GM21423 (cell line): ENCODE measurements around the gene FNTB.
A peak's percentile ranks its signal among the peaks of the same experiment; 100 is the strongest.

Experiments
- ATAC-seq: cut with Tn5 transposase; IDR thresholded peaks from one replicate; pipeline ENCODE4 v1.9.1; 2021; ENCODE audit warnings: mild to moderate bottlenecking, moderate library complexity; ENCODE audit not compliant: unreplicated experiment

The FNTB gene

DNA sequence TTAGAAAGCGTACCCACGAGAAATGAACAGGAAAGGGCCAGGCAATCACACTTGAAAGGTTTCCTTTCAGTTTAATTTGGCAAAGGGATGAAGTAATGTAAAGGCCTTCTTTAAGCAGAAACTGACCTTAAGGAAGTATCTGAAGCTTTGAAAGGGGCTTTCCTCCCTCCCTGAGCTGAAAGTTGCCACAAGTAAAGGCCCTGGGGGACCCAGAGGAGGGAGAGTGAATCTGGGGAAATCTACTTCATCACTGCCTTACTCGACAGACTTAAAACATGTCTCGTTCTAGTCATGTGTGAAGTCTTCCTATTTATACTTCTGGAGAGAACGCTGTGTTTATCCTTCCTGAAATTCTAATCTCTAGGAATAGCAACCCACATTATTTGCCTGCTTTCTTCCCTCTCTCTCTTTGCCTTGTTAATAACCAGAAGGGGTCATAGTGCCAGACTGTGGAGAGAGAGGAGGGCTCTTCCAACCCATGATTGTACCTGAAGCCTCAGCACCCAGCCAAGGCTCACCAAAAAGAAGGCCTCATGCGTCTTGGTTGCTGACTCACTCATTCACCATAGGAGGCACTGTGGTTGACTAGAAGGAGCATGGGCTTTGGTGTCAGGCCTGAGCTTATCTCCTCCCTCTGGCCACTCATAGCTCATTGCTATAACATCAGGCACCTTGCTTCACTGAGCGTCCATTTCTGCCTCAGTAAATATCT is 33.9 kb upstream of the FNTB start:
- peak; percentile 53 for ATAC-seq

DNA sequence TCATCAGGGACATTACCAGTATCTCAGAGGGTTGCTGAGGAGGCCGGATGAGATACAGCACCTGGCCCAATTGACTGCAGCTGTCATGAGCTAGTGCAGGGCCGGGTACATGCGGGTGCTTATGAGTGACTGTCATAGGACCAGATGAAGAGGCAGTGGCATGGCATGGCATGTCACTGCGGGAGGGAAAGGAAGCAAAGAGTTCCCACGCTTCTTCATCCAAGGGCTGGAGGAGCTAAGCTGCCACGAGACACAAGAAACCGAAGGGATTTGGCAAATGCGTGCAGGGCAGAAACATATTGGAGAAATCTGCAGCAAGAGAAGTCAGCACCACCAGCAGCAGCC is 33.4 kb upstream of the FNTB start:
- no peak for ATAC-seq

DNA sequence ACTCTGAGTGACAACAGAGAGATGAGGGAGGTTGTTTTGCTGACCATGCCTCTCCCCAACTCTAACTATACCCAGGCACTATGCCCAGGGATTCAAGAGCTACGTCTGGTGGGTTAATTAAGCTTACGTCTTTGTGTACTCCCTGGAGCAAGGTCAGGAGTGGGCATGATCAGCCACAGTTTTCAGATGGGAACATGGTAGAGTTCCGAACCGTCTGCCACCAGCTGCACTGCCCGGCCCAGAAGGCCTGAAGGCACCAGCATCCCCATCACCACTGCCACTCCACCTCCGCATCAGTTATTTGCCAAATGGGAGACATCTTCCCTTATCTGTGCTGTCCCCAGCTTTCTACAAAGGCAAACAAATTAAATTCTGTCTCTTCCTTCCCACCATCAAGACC is 33.0 kb upstream of the FNTB start:
- ATAC-seq, result no peak

DNA sequence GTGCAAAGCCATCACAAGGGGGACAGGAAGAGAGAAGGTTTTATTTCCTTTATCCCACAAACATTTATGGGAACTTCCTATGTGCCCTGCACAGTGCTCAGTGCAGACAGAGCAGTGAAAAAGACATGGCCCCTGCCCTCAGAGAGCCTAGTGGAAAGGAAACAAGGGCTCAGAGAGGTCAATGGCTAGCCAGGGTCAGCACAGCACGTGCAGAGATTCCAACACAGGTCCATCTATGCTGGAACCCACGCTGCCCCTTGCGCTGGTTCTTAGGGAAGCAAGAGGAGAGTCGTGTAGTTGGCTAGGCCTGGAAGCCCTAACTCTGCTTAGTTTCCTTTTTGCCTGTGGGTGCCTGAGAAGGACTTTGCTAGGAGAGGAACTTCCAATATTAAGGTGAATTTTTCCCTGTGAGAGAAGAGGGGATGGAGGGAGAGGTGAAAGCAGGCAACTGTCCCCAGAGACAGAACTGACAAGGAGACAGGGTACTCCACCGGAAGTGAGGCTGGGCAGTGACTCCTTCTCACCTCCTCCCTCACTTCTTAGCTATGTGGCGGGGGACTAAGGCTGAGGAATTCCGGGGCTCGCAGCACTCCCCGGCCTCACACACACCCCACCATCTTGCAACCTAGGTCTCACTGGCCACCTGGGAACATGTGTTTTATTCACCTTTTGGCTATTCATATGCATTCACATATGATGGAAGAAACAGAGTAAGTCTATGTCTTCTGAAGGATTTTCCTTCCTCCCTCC is 32.0 kb upstream of the FNTB start:
- ATAC-seq, result no peak

DNA sequence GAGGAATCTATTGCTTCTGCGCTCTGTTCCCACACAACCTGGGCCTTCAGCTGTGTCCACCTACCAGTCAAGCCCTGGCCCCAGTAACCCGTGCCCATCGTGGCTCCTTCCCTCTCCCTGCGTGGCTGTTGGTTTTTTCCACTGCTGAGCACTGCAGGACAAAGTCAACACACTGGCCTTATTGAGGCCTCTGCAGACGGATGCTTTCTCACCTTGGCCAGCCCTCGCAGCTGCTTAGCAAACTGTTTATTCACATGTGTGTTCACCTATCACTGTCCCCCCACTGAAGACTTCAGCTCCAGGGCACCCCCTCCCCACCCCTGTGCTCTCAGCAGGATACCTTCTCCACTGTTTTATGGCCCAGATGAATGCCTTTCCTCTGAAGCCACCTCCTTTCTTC is 31.4 kb upstream of the FNTB start:
- no peak for ATAC-seq

DNA sequence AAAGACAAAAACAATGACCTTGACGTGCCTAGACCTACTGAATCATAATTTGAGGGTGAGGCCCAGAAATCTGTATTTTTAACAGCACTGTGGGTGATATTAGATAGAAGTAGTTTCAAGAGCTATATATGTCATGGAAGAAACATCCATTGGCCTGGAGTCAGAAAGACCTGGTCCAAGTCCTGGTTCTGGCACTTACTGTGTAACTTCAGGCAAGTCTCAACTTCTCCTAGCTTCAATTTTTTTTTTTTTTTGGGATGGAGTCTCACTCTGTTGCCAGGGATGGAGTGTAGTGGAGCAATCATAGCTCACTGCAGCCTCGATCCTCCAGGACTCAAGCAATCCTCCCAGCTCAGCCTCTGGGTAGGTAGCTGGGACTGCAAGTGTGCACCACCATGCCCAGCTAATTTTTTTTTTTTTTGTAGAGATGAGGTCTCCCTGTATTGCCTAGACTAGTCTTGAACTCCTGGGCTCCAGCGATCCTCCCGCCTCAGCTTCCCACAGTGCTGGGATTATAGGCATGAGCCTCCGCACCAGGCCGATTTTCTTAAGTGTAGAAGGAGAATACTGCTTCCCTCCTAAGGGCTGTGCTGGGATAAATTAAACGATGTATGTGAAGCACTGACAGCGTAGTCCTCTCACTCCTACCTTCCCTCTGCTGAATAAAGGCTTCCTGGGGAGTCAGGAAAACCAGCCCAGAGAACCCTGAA is 29.8 kb upstream of the FNTB start:
- ATAC-seq, result no peak

DNA sequence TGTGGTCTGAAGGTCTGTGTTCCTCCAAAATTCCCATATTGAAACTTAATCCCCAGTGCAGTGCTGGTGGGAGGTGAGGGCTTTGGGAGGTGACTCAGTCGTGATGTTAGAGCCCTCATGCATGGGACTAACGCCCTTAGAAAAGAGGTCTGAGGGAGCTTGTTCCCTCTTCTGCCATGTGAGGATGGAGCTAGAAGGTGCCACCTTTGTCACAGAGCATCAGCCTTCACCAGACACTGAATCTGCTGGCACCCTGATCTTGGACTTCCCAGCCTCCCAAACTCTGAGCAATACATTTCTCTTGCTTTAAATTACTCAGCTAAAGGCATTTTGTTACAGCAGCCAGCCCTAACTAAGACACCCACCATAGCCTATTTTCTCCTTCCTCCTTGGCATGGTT is 28.5 kb upstream of the FNTB start:
- ATAC-seq, result no peak

DNA sequence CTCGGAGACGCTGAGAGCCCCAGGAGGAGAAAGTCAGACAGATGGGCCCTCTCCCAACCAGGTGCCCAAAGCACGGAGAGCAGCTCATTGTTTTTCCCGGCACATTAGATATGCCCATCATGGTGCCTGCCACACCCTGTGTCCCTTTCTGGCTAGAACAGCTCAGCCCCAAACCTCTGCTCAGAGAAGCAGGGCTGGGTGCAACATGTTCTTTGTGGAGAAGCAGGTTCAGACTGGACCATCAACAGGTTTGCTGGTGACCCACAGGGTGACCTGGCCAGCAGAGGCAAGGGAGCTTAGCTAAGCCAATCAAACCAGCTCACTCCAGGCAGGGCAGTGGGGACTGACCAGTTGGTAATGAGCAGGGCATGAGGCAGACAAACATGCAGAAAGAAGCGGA is 28.0 kb upstream of the FNTB start:
- no peak for ATAC-seq

DNA sequence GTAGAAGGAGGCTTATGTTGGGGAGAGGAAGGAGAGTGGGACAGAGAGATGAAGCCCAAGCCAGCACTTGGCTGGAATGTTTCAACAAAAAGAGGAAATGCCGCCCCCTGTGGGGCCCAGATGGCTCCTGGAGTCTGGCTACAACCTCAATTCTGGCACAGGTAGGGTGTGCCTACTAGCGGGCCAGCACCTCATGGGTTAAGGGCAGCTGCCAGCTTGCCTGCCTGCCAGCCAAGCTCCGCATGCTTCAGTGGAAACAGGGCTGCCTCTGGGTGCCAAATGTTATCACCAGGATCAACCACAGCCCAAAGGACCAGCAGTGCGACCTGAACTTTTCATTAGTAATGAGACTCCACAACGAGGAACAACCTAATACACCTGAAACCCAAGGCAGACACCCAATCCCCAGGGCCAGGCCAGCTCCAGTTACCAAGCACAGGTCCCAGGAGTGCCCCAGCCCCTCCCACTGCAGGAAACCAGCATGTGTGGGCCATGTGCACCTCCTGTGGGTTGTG is 25.9 kb upstream of the FNTB start:
- no peak for ATAC-seq

DNA sequence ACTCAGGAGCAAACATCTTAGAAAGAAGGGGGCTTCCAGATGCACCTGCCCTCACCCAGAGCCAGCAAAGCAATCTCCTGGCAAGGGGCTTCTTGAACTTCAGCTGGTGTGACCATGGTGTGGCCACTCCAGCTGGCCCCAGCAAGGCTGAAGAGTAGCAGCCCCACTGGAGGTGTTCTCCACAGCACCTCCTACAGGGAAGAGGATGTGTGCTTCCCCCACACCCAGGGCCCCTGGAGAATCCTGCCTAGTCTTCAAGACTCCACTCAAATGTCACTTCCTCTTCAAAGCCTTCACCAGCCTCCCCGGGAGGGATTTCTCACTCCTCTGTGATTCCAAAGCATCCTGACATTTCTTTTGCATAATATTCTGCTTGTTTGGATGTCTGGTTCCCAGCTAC is 23.1 kb upstream of the FNTB start:
- ATAC-seq, result no peak

DNA sequence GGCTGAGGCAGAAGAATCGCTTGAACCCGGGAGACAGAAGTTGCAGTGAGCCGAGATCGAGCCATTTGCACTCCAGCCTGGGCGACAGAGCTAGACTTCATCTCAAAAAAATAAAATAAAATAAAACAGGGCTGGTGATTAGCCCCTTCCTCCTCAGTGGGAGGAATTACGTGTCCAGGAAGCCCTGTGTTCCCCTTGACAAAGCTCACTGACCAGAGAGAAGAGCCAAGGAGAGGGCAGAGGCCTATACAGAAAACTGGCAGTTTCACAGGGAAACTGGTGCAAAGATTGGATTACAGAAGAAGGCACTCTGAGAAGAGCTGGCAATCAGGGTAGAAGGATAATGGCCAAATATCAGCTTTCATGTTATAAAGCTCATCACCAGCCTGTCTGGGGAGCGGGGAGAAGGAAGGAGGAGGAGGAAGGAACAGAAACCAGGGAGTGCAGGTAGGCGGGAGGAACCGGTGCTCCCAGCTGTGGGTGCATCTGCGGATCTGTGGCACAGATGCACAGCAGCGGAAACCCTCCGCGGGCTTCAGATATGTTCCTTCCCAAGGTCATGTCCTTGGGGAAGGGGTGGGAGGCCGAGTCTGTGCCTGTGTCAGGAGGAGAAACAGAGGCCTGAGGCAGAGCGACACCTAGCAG is 21.2 kb upstream of the FNTB start:
- no peak for ATAC-seq

DNA sequence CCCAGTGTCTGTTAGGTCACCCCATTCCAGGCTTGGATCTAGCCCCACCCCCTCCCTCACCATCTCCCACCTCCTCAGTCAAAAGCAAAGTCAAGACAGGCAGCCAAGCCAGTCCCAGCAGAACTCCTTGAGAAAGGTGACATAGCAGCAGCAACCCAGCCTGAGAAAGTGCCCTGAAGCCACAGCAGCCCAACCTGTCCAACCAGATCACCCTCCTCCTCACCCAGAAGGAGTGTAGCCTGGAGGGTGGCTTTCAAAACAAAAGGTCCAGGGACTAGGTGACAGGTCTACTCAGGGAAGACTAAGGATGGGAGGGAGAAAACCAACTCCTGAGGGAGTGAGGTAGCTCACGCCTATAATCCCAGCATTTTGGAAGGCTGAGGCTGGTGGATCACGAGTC is 19.7 kb upstream of the FNTB start:
- ATAC-seq, result no peak

DNA sequence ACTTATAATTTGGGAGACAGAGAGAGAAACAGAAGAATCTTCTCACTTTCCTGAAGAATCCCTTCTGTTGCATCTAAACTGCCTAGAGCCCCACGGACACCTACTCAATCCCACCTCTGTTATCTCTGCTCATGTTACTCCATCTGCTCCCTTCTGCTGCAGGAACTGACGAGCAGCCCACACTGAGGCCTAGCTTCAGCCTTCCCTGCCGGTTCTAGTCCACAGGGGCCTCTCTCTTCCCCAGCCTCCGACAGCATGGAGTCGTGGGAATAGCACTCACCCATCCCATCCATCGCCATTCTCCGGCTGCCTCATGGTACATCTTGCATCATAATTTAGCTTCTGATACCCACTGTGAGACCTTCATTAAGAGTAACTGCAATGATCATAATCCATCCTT is 18.5 kb upstream of the FNTB start:
- ATAC-seq, result no peak

DNA sequence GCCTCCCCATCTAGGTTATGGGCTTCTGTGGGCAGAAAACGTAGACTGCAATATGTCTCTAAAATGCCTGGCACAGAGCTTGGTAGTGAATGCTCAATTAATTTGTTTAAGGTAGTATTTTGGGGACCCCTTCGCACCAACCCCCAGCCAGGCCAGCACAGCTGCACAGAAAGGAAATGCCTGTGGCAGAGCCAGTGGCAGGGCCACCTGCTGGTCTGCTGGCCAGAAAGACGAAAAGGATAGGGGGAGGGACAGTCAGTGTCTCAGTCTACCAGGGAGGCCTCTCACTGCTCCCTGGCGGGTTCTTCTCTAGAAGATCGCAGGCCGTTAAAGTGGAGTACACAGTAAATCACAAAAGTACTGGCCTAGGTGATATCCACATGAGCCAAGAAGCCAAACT is 18.0 kb upstream of the FNTB start:
- no peak for ATAC-seq

DNA sequence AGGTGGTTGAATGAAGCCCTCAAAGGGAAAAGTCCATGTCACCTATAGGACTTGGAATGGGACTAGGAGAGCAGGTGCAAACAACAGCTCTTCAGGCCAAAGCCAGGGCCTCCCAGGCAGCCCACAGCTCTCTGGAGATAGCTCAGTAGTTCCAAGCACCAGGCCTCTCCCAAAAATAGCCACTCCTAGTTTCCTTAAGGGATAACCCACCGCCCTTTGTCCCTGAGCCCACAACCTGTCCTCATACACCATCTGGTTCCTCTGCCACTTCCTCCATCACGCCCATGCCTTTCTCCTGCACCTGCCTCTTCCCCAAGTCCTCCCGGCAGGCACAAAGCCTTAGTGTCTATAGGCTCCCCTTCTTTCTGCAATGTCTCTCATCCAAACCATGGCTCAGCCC is 16.7 kb upstream of the FNTB start:
- ATAC-seq, result no peak

DNA sequence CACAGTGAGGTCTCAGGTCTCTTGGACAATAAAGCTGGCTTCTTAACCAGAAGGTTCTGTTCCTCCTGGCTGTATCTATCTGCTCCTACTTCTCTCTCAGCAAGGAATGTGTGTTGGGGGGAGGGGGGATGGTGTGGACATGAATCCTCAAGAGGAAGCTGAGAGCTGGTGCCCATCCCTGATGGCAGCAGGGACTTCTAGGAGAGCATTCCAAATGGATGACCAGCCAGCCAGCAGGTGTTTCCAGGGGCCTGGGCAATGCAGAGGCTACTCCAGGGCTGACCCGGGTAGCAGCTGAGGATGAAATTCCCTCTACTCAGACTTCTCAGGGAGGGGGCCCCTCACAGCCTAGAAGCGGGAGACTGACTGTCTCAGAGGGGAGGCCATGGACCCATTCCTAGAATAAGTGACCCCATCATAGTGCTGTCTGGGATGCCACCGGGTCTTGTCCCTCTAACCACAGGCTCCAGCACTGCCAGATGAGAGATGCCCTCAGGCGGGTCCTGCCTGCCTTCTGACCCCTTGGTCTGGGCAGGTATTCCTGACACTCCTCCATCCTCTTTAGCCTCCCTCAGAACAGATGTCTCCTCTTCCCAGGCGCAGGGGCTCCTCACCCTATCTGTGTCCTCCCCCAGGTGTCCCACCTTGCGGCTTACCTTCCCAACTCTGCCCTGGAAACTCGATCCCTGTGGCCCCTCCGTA is 15.8 kb upstream of the FNTB start:
- no peak for ATAC-seq

DNA sequence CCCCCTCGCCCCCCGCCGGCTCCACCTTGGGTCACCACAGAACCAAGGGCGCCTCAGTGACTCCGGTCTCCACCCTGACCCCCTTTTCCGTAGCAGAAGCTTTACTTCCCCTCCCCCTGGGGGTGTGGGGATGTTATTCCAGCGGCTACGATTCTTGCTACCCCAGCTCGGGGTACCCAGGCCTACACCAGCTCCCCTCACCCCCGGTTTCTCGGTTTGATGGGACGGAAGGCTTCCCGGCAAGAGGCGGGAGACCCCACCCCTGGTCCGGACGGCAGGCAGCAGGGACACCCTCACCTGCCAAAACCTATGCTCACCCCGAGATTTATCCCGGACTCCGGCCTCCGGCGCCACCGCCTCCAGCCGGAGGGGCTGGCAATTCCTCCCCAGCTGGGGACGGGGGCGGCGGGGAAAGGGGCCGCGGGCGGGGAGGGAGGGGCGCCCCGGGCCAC is 15.2 kb upstream of the FNTB start:
- ATAC-seq, result no peak

DNA sequence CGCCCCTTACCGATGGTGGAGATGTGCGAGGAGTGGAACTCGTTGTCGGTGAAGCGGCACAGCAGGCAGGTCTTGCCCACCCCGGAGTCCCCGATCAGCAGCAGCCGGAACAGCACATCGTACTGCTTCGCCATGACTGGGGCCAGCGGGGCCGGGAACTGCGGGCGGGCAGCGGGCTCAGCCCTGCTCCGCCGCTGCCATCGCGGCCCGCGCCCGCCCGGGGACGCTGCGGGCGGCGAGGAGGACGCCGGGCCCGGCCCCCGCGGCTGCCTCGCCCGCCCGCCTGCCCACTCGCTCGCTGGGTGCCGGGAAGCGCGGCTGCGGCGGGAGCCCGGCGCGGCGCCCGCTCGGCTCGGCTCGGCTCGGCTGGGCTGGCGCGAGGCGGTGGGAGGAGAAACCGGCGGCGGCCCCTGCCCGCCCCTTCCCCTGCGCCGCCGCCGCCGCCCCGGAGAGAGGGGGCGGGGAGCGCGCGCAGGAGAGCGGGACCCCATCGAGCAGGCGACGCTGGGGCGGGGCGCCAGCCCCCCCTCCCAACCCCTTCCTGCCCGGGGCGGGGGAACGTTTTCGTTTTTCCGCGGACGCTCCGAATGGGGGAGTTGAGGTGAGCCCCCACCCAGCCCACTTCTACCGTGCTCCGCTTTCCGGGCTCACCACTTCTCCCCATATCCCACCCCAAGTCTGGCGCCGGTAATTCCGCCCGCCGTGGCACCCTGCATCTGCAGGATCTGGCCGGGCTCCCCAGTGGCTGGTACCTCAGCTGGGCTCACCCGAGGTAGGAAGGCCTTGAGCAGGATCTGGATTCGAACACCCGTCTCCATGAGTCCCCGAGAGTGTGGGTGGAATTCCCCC is 14.5 kb upstream of the FNTB start, which contains the start of gene RAB15:
Gene RAB15 (minus strand): TSS at position 394 of the 849 bp plus-strand sequence. CDS start 260 bp downstream, at position 134.
- ATAC-seq, result peak; percentile 47

DNA sequence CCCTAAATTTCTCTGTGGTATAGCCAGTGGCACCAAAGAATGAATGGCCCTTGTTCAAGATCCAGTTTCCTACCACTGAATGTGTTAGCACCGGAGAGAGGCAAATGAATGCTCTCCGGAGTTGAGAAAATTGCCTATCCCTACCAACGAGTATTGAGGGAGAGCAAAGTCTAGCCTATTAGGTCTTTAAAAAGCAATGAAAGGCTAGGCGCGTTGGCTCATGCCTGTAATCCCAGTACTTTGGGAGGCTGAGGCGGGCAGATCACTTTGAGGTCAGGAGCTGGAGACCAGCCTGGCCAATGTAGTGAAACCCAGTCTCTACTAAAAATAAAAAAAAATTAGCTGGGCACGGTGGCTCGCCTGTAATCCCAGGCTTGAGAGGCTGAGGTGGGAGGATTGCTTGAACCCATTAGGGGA is 13.7 kb upstream of the FNTB start:
- ATAC-seq, result no peak

DNA sequence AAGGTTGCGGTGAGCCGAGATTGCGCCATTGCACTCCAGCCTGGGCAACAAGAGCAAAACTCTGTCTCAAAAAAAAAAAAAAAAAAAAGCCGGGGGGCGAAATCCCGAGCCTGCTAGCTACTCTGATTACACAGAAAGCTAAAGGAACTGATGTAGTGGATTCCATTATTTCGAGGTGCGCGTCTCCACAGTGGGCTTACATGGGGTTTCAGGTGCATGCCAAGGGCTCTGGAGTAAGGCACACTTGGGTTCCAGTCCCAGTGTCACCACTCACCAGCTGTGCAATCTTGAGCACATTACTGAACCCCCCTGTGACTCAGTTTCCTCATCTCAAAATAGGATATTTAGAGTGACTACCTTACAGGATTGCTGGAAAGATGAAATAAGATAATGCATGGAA is 12.9 kb upstream of the FNTB start:
- no peak for ATAC-seq
